ENCODE data around the gene PCYT1A. TPM values are rescaled to one million over a fixed set of nuclear protein-coding genes. Genes with fewer than 3 reads are reported as not detected.

PCYT1A gene
- total RNA-seq, 1 experiment from 2014 or later: 91.2 TPM

- ChIA-PET POLR2A (ENCODE audit: unreplicated experiment) (no interaction called here), CTCF (interaction anchor here (0.6 kb wide), 1 partner anchor 13 kb away, joined by 10 read pairs; no protein-coding TSS in a partner anchor)
- H3K4me1 ChIP-seq (replicated peaks; ENCODE audit: insufficient read depth): peaks cover 21% of the 10 kb centered on the region
- no peaks in the 10 kb centered on the region for H3K9me3 ChIP-seq (ENCODE audit: insufficient read depth, low read depth)
- TF ChIP-seq, protein P1, sequence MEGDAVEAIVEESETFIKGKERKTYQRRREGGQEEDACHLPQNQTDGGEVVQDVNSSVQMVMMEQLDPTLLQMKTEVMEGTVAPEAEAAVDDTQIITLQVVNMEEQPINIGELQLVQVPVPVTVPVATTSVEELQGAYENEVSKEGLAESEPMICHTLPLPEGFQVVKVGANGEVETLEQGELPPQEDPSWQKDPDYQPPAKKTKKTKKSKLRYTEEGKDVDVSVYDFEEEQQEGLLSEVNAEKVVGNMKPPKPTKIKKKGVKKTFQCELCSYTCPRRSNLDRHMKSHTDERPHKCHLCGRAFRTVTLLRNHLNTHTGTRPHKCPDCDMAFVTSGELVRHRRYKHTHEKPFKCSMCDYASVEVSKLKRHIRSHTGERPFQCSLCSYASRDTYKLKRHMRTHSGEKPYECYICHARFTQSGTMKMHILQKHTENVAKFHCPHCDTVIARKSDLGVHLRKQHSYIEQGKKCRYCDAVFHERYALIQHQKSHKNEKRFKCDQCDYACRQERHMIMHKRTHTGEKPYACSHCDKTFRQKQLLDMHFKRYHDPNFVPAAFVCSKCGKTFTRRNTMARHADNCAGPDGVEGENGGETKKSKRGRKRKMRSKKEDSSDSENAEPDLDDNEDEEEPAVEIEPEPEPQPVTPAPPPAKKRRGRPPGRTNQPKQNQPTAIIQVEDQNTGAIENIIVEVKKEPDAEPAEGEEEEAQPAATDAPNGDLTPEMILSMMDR (conservative IDR thresholded peaks at IDR 0.05): no peak
- no peak for TF ChIP-seq EZH2 (IDR thresholded peaks at IDR 0.05; ENCODE audit: low read depth)
- H3K9me2 ChIP-seq (ENCODE audit: insufficient read depth): no peaks in the 10 kb centered on the region
- no peak overlapping the region for H3K27ac ChIP-seq
- no peaks in the 10 kb centered on the region for H3K36me3 ChIP-seq (ENCODE audit: low read depth)
- H3F3A ChIP-seq (ENCODE audit: insufficient read depth, low read depth): peaks cover 29% of the 10 kb centered on the region
- DNase-seq: peak in 1 of 2 experiments; percentile 29
- H4K20me1 ChIP-seq (ENCODE audit: insufficient read depth): no peaks in the 10 kb centered on the region
- H3K4me3 ChIP-seq: no peak overlapping the region
- no peak overlapping the region for H2AFZ ChIP-seq
- H3K4me2 ChIP-seq: no peak overlapping the region
- no peaks in the 10 kb centered on the region for H3K27me3 ChIP-seq (ENCODE audit: insufficient read depth, low read depth)
- no TSS peak for BruUV-seq (replicated peaks)
- no peaks in the 10 kb centered on the region for H3K79me2 ChIP-seq (ENCODE audit: low read depth)
- intact Hi-C loops (cut with micrococcal nuclease; ENCODE audit: unreplicated experiment): no loop called here
Observed at GRCh38 chr3:196181127-196181546, 106.4 kb downstream of the PCYT1A start.

- Histone ChIP-seq H3K36me3 (ENCODE audit: low read depth) (no peaks in the 10 kb centered on the region), H3K27ac (no peak overlapping the region), H3K9me3 (ENCODE audit: insufficient read depth, low read depth) (no peaks in the 10 kb centered on the region), H4K20me1 (ENCODE audit: insufficient read depth) (no peaks in the 10 kb centered on the region; the same call in 1 of the 2 replicates), H3K79me2 (ENCODE audit: low read depth) (no peaks in the 10 kb centered on the region), H3K4me2 (no peak overlapping the region), H3F3A (ENCODE audit: insufficient read depth, low read depth) (peaks cover 29% of the 10 kb centered on the region), H2AFZ (no peak overlapping the region), H3K4me1 (replicated peaks; ENCODE audit: insufficient read depth) (peaks cover 21% of the 10 kb centered on the region), H3K27me3 (ENCODE audit: insufficient read depth, low read depth) (no peaks in the 10 kb centered on the region), H3K9me2 (ENCODE audit: insufficient read depth) (no peaks in the 10 kb centered on the region), H3K4me3 (no peak overlapping the region)
- intact Hi-C loops (cut with micrococcal nuclease; ENCODE audit: unreplicated experiment): no loop called here
- no peak for DNase-seq
- POLR2A ChIA-PET (ENCODE audit: unreplicated experiment): no interaction called here
- CTCF ChIA-PET: no interaction called here
- BruUV-seq (replicated peaks): no TSS peak
- TF ChIP-seq, protein P1 (conservative IDR thresholded peaks at IDR 0.05): no peak
- no peak for TF ChIP-seq EZH2 (IDR thresholded peaks at IDR 0.05; ENCODE audit: low read depth)
Observed at GRCh38 chr3:196180346-196180745, 107.2 kb downstream of the PCYT1A start.

Other genes starting within 250 kb of the PCYT1A start
- 134 and 195 TPM in 2 replicates for gene TFRC, start 205.6 kb downstream of the PCYT1A start, total RNA-seq (2021)
- not detected in 2 replicates for gene ZDHHC19, start 76.3 kb downstream of the PCYT1A start, total RNA-seq (2021)
- 10.3 and 13.9 TPM in 2 replicates for gene SLC51A, start 71.2 kb downstream of the PCYT1A start, total RNA-seq (2021)
- gene DYNLT2B, start 30.5 kb upstream of the PCYT1A start, total RNA-seq (2021): 5.1 and 5.3 TPM in 2 replicates
- 50.1 and 74.8 TPM in 2 replicates for gene TM4SF19, start 50.7 kb upstream of the PCYT1A start, total RNA-seq (2021)
- 68.6 and 125 TPM in 2 replicates for gene UBXN7, start 144.7 kb upstream of the PCYT1A start, total RNA-seq (2021)
- 49.3 and 60.6 TPM in 2 replicates for gene RNF168, start 216.0 kb upstream of the PCYT1A start, total RNA-seq (2021)
- gene SMCO1, start 227.6 kb upstream of the PCYT1A start, total RNA-seq (2021): not detected in 2 replicates